IMR-90 (cell line): ENCODE measurements around the gene ADAM12. TPM values are rescaled to one million over a fixed set of nuclear protein-coding genes. Genes with fewer than 3 reads are reported as not detected.

Experiments used
- ATAC-seq: fragments of 200-7000 bp; cut with Tn5 transposase; 2 replicates; pipeline ENCODE4 v1.9.1; 2020; ENCODE audit warnings: low read depth, mild to moderate bottlenecking, moderate library complexity
- BruUV-seq: library from RNA; stranded (reverse); fragments of 400-500 nt; replicated peaks from 2 replicates; lab custom pipeline; 2021; lab: Mats Ljungman, UMichigan
- CTCF ChIA-PET: fragments of 300-600 bp; formaldehyde crosslinking; extraction: SDS; loops from one replicate; lab custom pipeline; 2021; ENCODE audit warnings: antibody characterized with exemption; lab: Yijun Ruan, JAX
- POLR2A ChIA-PET: fragments of 300-600 bp; sonication (Branson Sonifier 250); formaldehyde crosslinking; loops from one replicate; lab custom pipeline; 2022; ENCODE audit warnings: antibody characterized with exemption; ENCODE audit not compliant: unreplicated experiment; lab: Charles Lee
- DNase-seq: peaks from one replicate; pipeline ENCODE4 v3.0.0; 2013
- H2AFZ ChIP-seq: replicated peaks from 2 replicates; pipeline ENCODE3; 2013; ENCODE audit warnings: low read length, mild to moderate bottlenecking; ENCODE audit not compliant: poor library complexity
- H2AK5ac ChIP-seq: 2 replicates; pipeline ENCODE4 v1.6.1; 2013; ENCODE audit warnings: low read depth, low read length, inconsistent platforms
- H2AK9ac ChIP-seq: replicated peaks from 2 replicates; pipeline ENCODE3; 2013; ENCODE audit warnings: mild to moderate bottlenecking, low read depth, low read length, moderate library complexity; ENCODE audit not compliant: poor library complexity
- H2BK120ac ChIP-seq: 2 replicates; pipeline ENCODE4 v1.6.1; 2013; ENCODE audit warnings: low read depth, low read length, inconsistent platforms
- H2BK15ac ChIP-seq: 3 replicates; pipeline ENCODE4 v1.6.1; 2013; ENCODE audit warnings: low read depth, low read length, inconsistent platforms
- H2BK20ac ChIP-seq: 2 replicates; pipeline ENCODE4 v1.6.1; 2013; ENCODE audit warnings: low read depth, mild to moderate bottlenecking, inconsistent platforms, low read length, moderate library complexity
- H2BK5ac ChIP-seq: 2 replicates; pipeline ENCODE4 v1.6.1; 2013; ENCODE audit warnings: mild to moderate bottlenecking, low read depth, low read length, inconsistent platforms; ENCODE audit not compliant: poor library complexity, severe bottlenecking
- H3K14ac ChIP-seq: replicated peaks from 2 replicates; pipeline ENCODE4 v1.6.1; 2013; ENCODE audit warnings: low read depth, low read length, inconsistent platforms
- H3K18ac ChIP-seq: 2 replicates; pipeline ENCODE4 v1.6.1; 2013; ENCODE audit warnings: low read depth, low read length, control low read depth
- H3K23ac ChIP-seq: 2 replicates; pipeline ENCODE4 v1.6.1; 2013; ENCODE audit warnings: low read depth, low read length, inconsistent platforms
- H3K27ac ChIP-seq: 2 replicates; pipeline ENCODE4 v1.5.1; 2013; ENCODE audit warnings: mild to moderate bottlenecking, control low read depth, low read length; ENCODE audit not compliant: insufficient read depth
- H3K27me3 ChIP-seq: 2 replicates; pipeline ENCODE4 v1.6.1; 2013; ENCODE audit warnings: low read length; ENCODE audit not compliant: control insufficient read depth, insufficient read depth
- H3K36me3 ChIP-seq: 2 replicates; pipeline ENCODE4 v1.6.1; 2013; ENCODE audit warnings: low read length, mixed read lengths; ENCODE audit not compliant: control insufficient read depth, insufficient read depth
- H3K4ac ChIP-seq: 2 replicates; pipeline ENCODE4 v1.6.1; 2013; ENCODE audit warnings: low read depth, low read length, inconsistent platforms
- H3K4me1 ChIP-seq: 2 replicates; pipeline ENCODE4 v1.6.1; 2013; ENCODE audit warnings: low read length, mixed read lengths; ENCODE audit not compliant: control insufficient read depth, insufficient read depth
- H3K4me2 ChIP-seq: 2 replicates; pipeline ENCODE4 v1.6.1; 2013; ENCODE audit warnings: low read depth, mild to moderate bottlenecking, control low read depth, low read length, moderate library complexity
- H3K4me3 ChIP-seq: 2 replicates; pipeline ENCODE4 v1.5.1; 2013; ENCODE audit warnings: low read depth, mild to moderate bottlenecking, control low read depth, low read length, moderate library complexity; ENCODE audit not compliant: insufficient read depth
- H3K56ac ChIP-seq: 2 replicates; pipeline ENCODE4 v1.6.1; 2013; ENCODE audit warnings: low read length, inconsistent platforms; ENCODE audit not compliant: insufficient read depth; ENCODE audit errors: extremely low read depth
- H3K79me1 ChIP-seq, 2 experiments: 2 replicates each; pipeline ENCODE4 v1.6.1; 2013; ENCODE audit warnings: low read length in 2 of 2, inconsistent platforms in 1 of 2, low read depth in 1 of 2
- H3K9ac ChIP-seq: 2 replicates; pipeline ENCODE4 v1.6.1; 2013; ENCODE audit warnings: low read depth, low read length, control low read depth
- H3K9me1 ChIP-seq: 2 replicates; pipeline ENCODE4 v1.6.1; 2013; ENCODE audit warnings: low read length, inconsistent platforms; ENCODE audit not compliant: insufficient read depth
- H3K9me3 ChIP-seq: 2 replicates; pipeline ENCODE4 v1.6.1; 2013; ENCODE audit warnings: low read length; ENCODE audit not compliant: control insufficient read depth, insufficient read depth
- H4K20me1 ChIP-seq: 2 replicates; pipeline ENCODE4 v1.6.1; 2013; ENCODE audit warnings: low read length, inconsistent platforms; ENCODE audit not compliant: insufficient read depth
- H4K5ac ChIP-seq: 2 replicates; pipeline ENCODE4 v1.6.1; 2013; ENCODE audit warnings: mild to moderate bottlenecking, low read depth, low read length, control low read depth
- H4K8ac ChIP-seq, 2 experiments: 2 replicates each; pipeline ENCODE4 v1.6.1; 2013; ENCODE audit warnings: low read depth in 2 of 2, low read length in 2 of 2, control low read depth in 1 of 2, inconsistent platforms in 1 of 2
- H4K91ac ChIP-seq: 2 replicates; pipeline ENCODE4 v1.6.1; 2013; ENCODE audit warnings: low read depth, low read length, inconsistent platforms; ENCODE audit not compliant: insufficient read depth
- BHLHE40 ChIP-seq: fragments of 150-350 bp; IDR thresholded peaks from 2 replicates; pipeline ENCODE4 v1.6.1; 2016; ENCODE audit warnings: mild to moderate bottlenecking, low read depth, low read length
- CEBPB ChIP-seq: IDR thresholded peaks from 2 replicates; pipeline ENCODE4 v1.6.1; 2012; ENCODE audit warnings: low read depth, low read length, improper control_type of control experiment
- CHD1 ChIP-seq: IDR thresholded peaks from 2 replicates; pipeline ENCODE4 v1.6.1; 2012; ENCODE audit warnings: low read depth, low read length, improper control_type of control experiment
- CTCF ChIP-seq: conservative IDR thresholded peaks from 2 replicates; pipeline ENCODE4 v1.5.1; 2012; ENCODE audit warnings: mild to moderate bottlenecking, low read depth, low read length, improper control_type of control experiment
- ELK1 ChIP-seq: fragments of 150-350 bp; IDR thresholded peaks from 2 replicates; pipeline ENCODE4 v1.6.1; 2016; ENCODE audit warnings: low read depth, mild to moderate bottlenecking, low read length, moderate library complexity, borderline replicate concordance
- FOS ChIP-seq: fragments of 150-350 bp; IDR thresholded peaks from 2 replicates; pipeline ENCODE4 v1.6.1; 2016; ENCODE audit warnings: low read depth, low read length
- MAFK ChIP-seq: IDR thresholded peaks from 2 replicates; pipeline ENCODE4 v1.6.1; 2012; ENCODE audit warnings: low read depth, low read length, improper control_type of control experiment
- MAZ ChIP-seq: IDR thresholded peaks from 2 replicates; pipeline ENCODE4 v1.6.1; 2012; ENCODE audit warnings: low read depth, mild to moderate bottlenecking, low read length, improper control_type of control experiment, moderate library complexity, borderline replicate concordance
- MXI1 ChIP-seq: IDR thresholded peaks from 2 replicates; pipeline ENCODE4 v1.6.1; 2012; ENCODE audit warnings: low read depth, mild to moderate bottlenecking, low read length, moderate library complexity, borderline replicate concordance
- NFE2L2 ChIP-seq: fragments of 150-350 bp; IDR thresholded peaks from 2 replicates; pipeline ENCODE4 v1.6.1; 2016; ENCODE audit warnings: low read depth, mild to moderate bottlenecking, low read length
- POLR2A ChIP-seq: IDR thresholded peaks from 2 replicates; pipeline ENCODE4 v1.6.1; 2012; ENCODE audit warnings: mild to moderate bottlenecking, low read depth, low read length
- RAD21 ChIP-seq: IDR thresholded peaks from 2 replicates; pipeline ENCODE4 v1.6.1; 2012; ENCODE audit warnings: low read length, improper control_type of control experiment
- RCOR1 ChIP-seq: IDR thresholded peaks from 2 replicates; pipeline ENCODE4 v1.6.1; 2012; ENCODE audit warnings: mild to moderate bottlenecking, low read length, improper control_type of control experiment; ENCODE audit not compliant: insufficient replicate concordance
- RFX5 ChIP-seq: IDR thresholded peaks from 2 replicates; pipeline ENCODE4 v1.8.0; 2012; ENCODE audit warnings: low read depth, mild to moderate bottlenecking, low read length, moderate library complexity
- SMC3 ChIP-seq: fragments of 150-350 bp; IDR thresholded peaks from 2 replicates; pipeline ENCODE4 v1.6.1; 2016; ENCODE audit warnings: low read depth, mild to moderate bottlenecking, antibody characterized with exemption, low read length, moderate library complexity
- USF2 ChIP-seq: fragments of 150-350 bp; IDR thresholded peaks from 2 replicates; pipeline ENCODE4 v1.6.1; 2017; ENCODE audit warnings: mild to moderate bottlenecking, antibody characterized with exemption, low read length, low read depth
- WGBS, 2 experiments: methylation state at CpG; one replicate each; pipeline versions ENCODE4 v1.1.5 to v1.1.7; 2013; ENCODE audit warnings: missing lambda C conversion rate in 2 of 2; ENCODE audit not compliant: insufficient read length in 1 of 2; ENCODE audit errors: extremely low coverage in 2 of 2; 5-methylcytosine and 5-hydroxymethylcytosine counted together
- dilution Hi-C: fragments of 300-500 bp; cut with HindIII; formaldehyde crosslinking; loops from one replicate; pipeline ENCODE4 v1.14.3; 2018; ENCODE audit warnings: low sequenced_read_pairs; ENCODE audit not compliant: unreplicated experiment
- in situ Hi-C: fragments of 300-500 bp; cut with MboI; formaldehyde crosslinking; loops from 3 replicates; pipeline ENCODE4 v1.14.3; 2019; ENCODE audit warnings: low sequenced_read_pairs, inconsistent platforms, mixed read lengths
- intact Hi-C: fragments of 100-400 bp; cut with micrococcal nuclease; formaldehyde crosslinking; loops from 2 replicates; pipeline ENCODE4 v1.10.0; 2022
- polyA plus RNA-seq, 3 experiments: library from polyadenylated mRNA; depleted of rRNA; stranded (reverse); fragments of >200 nt; gene quantifications; 2 replicates each; pipeline ENCODE4 v1.2.3, GENCODE V29; 2012; ENCODE audit warnings: low replicate concordance in 1 of 3
- total RNA-seq: library from RNA; depleted of rRNA; stranded (reverse); fragments of >200 nt; gene quantifications from 2 replicates; pipeline ENCODE4 v1.2.3, GENCODE V29; 2012

Gene ADAM12
- total and polyA plus RNA-seq, 2 of the 4 experiments (the other 2 are of a cell fraction), result 9.6 to 10.2 TPM

GRCh38 chr10:126070476-126071215 is 317.6 kb downstream of the ADAM12 start:
- Histone ChIP-seq H3K9me3 (no peaks in the 10 kb centered on the region), H4K8ac (no peak overlapping the region), H3K4me3 (no peak overlapping the region), H3K4ac (no peak overlapping the region), H4K20me1 (no peaks in the 10 kb centered on the region), H3K79me1 (no peaks in the 10 kb centered on the region), H2AK5ac (no peak overlapping the region), H3K36me3 (no peaks in the 10 kb centered on the region), H3K14ac (no peak overlapping the region), H3K9ac (no peak overlapping the region), H3K9me1 (no peaks in the 10 kb centered on the region; the same call in 1 of the 2 replicates), H4K91ac (no peak overlapping the region), H2BK20ac (no peak overlapping the region), H3K4me1 (peaks cover 1% of the 10 kb centered on the region), H3K56ac (no peak overlapping the region), H3K27ac (no peak overlapping the region), H2BK120ac (no peak overlapping the region), H3K4me2 (no peak overlapping the region), H2AK9ac (no peak overlapping the region), H2AFZ (no peak overlapping the region), H2BK15ac (no peak overlapping the region), H3K27me3 (peaks cover 3% of the 10 kb centered on the region; the same call in 1 of the 2 replicates), H3K23ac (no peak overlapping the region), H3K18ac (no peak overlapping the region), H2BK5ac (no peak overlapping the region), H4K5ac (no peak overlapping the region)
- dilution Hi-C loops (no loop called here), intact Hi-C loops (no loop called here), in situ Hi-C loops (no loop called here)
- CTCF ChIA-PET, result interaction anchor here (1.0 kb wide), 1 partner anchor 27 kb away, joined by 3 read pairs; no protein-coding TSS in a partner anchor
- no CpG with 5 or more reads among the region's 8 CpGs for WGBS, 2 experiments
- TF ChIP-seq MAFK, result no peak
- TF ChIP-seq NFE2L2, result no peak
- no peak for TF ChIP-seq CEBPB
- TF ChIP-seq RFX5, result no peak
- TF ChIP-seq BHLHE40, result no peak
- no peak for TF ChIP-seq USF2
- no peak for TF ChIP-seq RAD21
- no peak for TF ChIP-seq POLR2A
- no peak for TF ChIP-seq MAZ
- TF ChIP-seq MXI1, result no peak
- no peak for TF ChIP-seq RCOR1
- no peak for TF ChIP-seq FOS
- TF ChIP-seq SMC3, result no peak
- no peak for TF ChIP-seq CTCF
- no peak for TF ChIP-seq CHD1
- no peak for TF ChIP-seq ELK1
- ATAC-seq (no peak), DNase-seq (no peak)
- POLR2A ChIA-PET, result no interaction called here
- BruUV-seq, result no TSS peak
